Ishikawa (cell line): Measurements from ENCODE around the gene GPR137C.

ENCODE experiments used
- CEBPB ChIP-seq: IDR thresholded peaks from 2 replicates; pipeline ENCODE4 v1.6.1; 2012
- CREB1 ChIP-seq: IDR thresholded peaks from 2 replicates; pipeline ENCODE4 v1.6.1; 2012; ENCODE audit warnings: low read depth
- EGR1 ChIP-seq: IDR thresholded peaks from 2 replicates; pipeline ENCODE4 v1.6.1; 2012
- EP300 ChIP-seq: IDR thresholded peaks from 2 replicates; pipeline ENCODE4 v1.6.1; 2012; ENCODE audit warnings: borderline replicate concordance
- FOXM1 ChIP-seq: IDR thresholded peaks from 2 replicates; pipeline ENCODE4 v1.6.1; 2012; ENCODE audit warnings: low read depth, borderline replicate concordance
- NFIC ChIP-seq: IDR thresholded peaks from 2 replicates; pipeline ENCODE4 v1.6.1; 2012
- RAD21 ChIP-seq: IDR thresholded peaks from 2 replicates; pipeline ENCODE4 v1.6.1; 2012; ENCODE audit warnings: low read depth
- TAF1 ChIP-seq: IDR thresholded peaks from 2 replicates; pipeline ENCODE4 v1.6.1; 2012; ENCODE audit warnings: low read depth, mild to moderate bottlenecking
- TCF12 ChIP-seq: IDR thresholded peaks from 2 replicates; pipeline ENCODE4 v1.6.1; 2012; ENCODE audit warnings: low read depth
- TEAD4 ChIP-seq: IDR thresholded peaks from 2 replicates; pipeline ENCODE4 v1.6.1; 2012
- USF1 ChIP-seq: IDR thresholded peaks from 2 replicates; pipeline ENCODE4 v1.6.1; 2012
- YY1 ChIP-seq: IDR thresholded peaks from 2 replicates; pipeline ENCODE4 v1.6.1; 2012; ENCODE audit warnings: low read depth
- ZBTB7A ChIP-seq: IDR thresholded peaks from 2 replicates; pipeline ENCODE4 v1.6.1; 2012; ENCODE audit warnings: low read depth
- TF ChIP-seq, protein P1 (sequence below): IDR thresholded peaks from 2 replicates; pipeline ENCODE4 v1.6.1; 2012
- TF ChIP-seq, protein P2 (sequence below): IDR thresholded peaks from 2 replicates; pipeline ENCODE4 v1.6.1; 2012; ENCODE audit warnings: low read depth, mild to moderate bottlenecking

Gene GPR137C

DNA sequence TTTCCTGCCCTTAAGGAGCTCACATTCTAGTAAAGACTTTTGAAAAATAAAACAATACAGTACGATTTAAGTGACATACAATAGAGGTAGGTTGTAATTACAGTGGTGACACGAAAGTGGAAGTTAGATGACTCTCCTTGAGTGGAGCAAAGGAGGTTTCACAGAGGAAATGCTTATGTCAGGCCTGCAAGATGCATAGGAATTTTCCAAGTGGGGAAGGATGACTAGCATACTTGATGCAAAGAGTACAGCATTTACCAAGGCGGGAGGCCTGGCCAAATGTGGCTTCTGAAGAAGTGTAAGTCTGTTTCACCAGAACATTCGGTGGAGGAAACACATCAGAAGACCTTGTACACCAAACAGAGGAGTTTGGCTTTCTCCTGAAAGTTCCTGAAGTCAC is 87.5 kb downstream of the GPR137C start:
- TF ChIP-seq, protein P1, sequence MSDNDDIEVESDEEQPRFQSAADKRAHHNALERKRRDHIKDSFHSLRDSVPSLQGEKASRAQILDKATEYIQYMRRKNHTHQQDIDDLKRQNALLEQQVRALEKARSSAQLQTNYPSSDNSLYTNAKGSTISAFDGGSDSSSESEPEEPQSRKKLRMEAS = no peak
- TF ChIP-seq EGR1 (no peak), TCF12 (no peak), USF1 (no peak), RAD21 (no peak), CREB1 (no peak)

GRCh38 chr14:52641745-52642144 is 89.1 kb downstream of the GPR137C start:
- TF ChIP-seq USF1 = no peak
- TF ChIP-seq TEAD4 = no peak
- no peak for TF ChIP-seq RAD21
- TF ChIP-seq ZBTB7A = no peak
- no peak for TF ChIP-seq NFIC

- TF ChIP-seq EP300 (no peak), CEBPB (no peak), TCF12 (no peak), NFIC (no peak), ZBTB7A (no peak), YY1 (no peak), EGR1 (no peak), RAD21 (no peak), FOXM1 (no peak), CREB1 (no peak)
- TF ChIP-seq, protein P1 = no peak
These were observed 96.9 kb downstream of the GPR137C start for GRCh38 chr14:52649511-52649910.

GRCh38 chr14:52650774-52651173 is 98.1 kb downstream of the GPR137C start:
- TF ChIP-seq CREB1 = no peak
- TF ChIP-seq FOXM1 = no peak
- TF ChIP-seq TCF12 = no peak
- no peak for TF ChIP-seq RAD21
- no peak for TF ChIP-seq TEAD4
- TF ChIP-seq CEBPB = no peak
- TF ChIP-seq, protein P2, sequence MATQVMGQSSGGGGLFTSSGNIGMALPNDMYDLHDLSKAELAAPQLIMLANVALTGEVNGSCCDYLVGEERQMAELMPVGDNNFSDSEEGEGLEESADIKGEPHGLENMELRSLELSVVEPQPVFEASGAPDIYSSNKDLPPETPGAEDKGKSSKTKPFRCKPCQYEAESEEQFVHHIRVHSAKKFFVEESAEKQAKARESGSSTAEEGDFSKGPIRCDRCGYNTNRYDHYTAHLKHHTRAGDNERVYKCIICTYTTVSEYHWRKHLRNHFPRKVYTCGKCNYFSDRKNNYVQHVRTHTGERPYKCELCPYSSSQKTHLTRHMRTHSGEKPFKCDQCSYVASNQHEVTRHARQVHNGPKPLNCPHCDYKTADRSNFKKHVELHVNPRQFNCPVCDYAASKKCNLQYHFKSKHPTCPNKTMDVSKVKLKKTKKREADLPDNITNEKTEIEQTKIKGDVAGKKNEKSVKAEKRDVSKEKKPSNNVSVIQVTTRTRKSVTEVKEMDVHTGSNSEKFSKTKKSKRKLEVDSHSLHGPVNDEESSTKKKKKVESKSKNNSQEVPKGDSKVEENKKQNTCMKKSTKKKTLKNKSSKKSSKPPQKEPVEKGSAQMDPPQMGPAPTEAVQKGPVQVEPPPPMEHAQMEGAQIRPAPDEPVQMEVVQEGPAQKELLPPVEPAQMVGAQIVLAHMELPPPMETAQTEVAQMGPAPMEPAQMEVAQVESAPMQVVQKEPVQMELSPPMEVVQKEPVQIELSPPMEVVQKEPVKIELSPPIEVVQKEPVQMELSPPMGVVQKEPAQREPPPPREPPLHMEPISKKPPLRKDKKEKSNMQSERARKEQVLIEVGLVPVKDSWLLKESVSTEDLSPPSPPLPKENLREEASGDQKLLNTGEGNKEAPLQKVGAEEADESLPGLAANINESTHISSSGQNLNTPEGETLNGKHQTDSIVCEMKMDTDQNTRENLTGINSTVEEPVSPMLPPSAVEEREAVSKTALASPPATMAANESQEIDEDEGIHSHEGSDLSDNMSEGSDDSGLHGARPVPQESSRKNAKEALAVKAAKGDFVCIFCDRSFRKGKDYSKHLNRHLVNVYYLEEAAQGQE = no peak
- no peak for TF ChIP-seq YY1

DNA sequence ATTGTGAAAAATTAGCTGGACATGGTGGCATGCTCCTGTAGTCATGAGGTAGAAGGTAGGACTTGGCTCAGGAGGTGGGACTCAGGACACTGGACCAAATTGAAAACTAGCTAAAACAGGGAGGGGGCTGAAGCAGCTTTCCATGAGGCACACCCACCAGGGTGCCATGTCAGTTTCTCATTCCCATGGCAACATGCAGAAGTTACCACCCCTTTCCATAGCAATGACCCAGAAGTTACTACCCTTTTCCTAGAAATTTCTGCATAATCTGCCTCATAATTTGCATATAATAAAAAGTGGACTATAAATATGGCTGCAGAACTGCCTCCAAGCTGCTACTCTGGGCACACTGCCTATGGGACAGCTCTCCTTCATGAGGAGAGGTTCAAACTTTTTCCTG is 104.3 kb downstream of the GPR137C start:
- TF ChIP-seq, protein P2 = no peak
- TF ChIP-seq YY1 (no peak), RAD21 (no peak), TAF1 (no peak), CREB1 (no peak), FOXM1 (no peak), NFIC (no peak)
- TF ChIP-seq, protein P1 = no peak

GRCh38 chr14:52660325-52660724 is 107.7 kb downstream of the GPR137C start:
- TF ChIP-seq TEAD4 (no peak), ZBTB7A (no peak), NFIC (no peak), EGR1 (no peak)

DNA sequence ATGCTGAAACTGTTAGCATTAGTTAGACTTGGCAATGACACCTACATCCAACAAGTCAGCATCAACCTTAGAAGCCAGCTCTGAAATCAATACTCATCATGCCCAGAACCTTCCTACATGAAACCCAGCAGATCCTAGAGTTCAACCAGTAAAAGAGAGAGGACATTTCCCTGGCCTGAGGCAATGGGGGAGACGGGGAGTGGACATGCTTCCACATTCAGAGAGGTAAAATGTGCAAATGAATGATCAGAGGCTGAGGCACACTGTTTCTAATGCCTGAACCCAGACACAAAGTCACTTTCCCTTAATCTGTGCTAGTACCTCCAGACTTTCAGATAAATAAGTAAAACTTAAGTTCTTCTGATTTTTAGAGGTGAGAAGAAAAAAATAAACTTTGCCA is 108.2 kb downstream of the GPR137C start:
- no peak for TF ChIP-seq EP300
- TF ChIP-seq TCF12 = no peak
- TF ChIP-seq, protein P1 = no peak
